C4-2B (cell line): ENCODE data around the gene PRKG2.

Experiments used
- H3K27ac ChIP-seq: fragments of 450-650 bp; 2 replicates; pipeline ENCODE4 v1.5.1; 2017
- ZFX ChIP-seq: fragments of 450-650 bp; IDR thresholded peaks from 2 replicates; pipeline ENCODE4 v1.6.1; 2017
- TF ChIP-seq, protein P1 (sequence below): fragments of 450-650 bp; conservative IDR thresholded peaks from 2 replicates; pipeline ENCODE4 v1.5.1; 2017; ENCODE audit warnings: mild to moderate bottlenecking

PRKG2 gene

DNA sequence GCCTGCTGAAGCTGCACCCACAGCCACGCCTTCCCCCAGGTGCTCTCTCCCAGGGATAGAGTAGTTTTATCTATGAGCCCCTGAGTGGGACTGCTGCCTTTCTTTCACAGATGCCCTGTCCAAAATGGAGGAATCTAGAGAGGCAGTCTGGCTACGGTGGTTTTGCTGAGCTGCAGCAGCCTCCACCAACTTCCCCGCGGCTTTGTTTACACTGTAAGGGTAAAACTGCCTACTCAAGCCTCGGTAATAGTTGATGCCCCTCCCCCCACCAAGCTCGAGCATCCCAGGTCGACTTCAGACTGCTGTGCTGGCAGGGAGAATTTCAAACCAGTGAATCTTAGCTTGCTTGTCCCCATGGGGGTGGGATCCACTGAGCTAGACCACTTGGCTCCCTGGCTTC, 84.5 kb downstream of the PRKG2 start:
- no peak for TF ChIP-seq ZFX
- TF ChIP-seq, protein P1, sequence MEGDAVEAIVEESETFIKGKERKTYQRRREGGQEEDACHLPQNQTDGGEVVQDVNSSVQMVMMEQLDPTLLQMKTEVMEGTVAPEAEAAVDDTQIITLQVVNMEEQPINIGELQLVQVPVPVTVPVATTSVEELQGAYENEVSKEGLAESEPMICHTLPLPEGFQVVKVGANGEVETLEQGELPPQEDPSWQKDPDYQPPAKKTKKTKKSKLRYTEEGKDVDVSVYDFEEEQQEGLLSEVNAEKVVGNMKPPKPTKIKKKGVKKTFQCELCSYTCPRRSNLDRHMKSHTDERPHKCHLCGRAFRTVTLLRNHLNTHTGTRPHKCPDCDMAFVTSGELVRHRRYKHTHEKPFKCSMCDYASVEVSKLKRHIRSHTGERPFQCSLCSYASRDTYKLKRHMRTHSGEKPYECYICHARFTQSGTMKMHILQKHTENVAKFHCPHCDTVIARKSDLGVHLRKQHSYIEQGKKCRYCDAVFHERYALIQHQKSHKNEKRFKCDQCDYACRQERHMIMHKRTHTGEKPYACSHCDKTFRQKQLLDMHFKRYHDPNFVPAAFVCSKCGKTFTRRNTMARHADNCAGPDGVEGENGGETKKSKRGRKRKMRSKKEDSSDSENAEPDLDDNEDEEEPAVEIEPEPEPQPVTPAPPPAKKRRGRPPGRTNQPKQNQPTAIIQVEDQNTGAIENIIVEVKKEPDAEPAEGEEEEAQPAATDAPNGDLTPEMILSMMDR, result no peak
- H3K27ac ChIP-seq, result no peak overlapping the region

- no peak overlapping the region for H3K27ac ChIP-seq
- TF ChIP-seq, protein P1, result no peak
- TF ChIP-seq ZFX, result no peak
These were observed 95.0 kb downstream of the PRKG2 start for GRCh38 chr4:81120055-81120454.

GRCh38 chr4:81118086-81118485, 96.9 kb downstream of the PRKG2 start:
- no peak overlapping the region for H3K27ac ChIP-seq
- no peak for TF ChIP-seq ZFX
- TF ChIP-seq, protein P1, result no peak

- TF ChIP-seq, protein P1, result no peak
- no peak for TF ChIP-seq ZFX
These were observed 98.5 kb downstream of the PRKG2 start for GRCh38 chr4:81116566-81116965.

GRCh38 chr4:81113024-81113423, 102.0 kb downstream of the PRKG2 start:
- TF ChIP-seq, protein P1, result no peak

More at GRCh38 chr4:81116566-81116965, 98.5 kb downstream of the PRKG2 start:
- H3K27ac ChIP-seq, result no peak overlapping the region

DNA sequence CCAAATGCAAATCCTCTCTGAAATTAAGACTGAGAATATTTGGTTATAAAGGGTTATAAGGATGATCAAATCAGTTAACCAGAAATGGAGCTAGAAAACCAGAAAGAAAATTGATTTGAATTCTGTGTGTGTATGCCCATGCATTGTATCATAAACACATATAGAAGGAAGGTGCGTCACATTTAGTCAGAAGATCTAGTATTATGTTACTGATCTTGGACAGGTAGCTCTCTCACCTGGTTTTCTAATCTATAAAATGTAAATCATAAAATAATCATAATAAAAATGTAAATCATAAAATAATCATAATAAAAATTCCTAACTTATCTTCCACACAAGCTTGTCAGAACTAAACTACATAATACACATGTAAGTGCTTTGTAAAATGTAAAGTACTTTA, 105.7 kb downstream of the PRKG2 start:
- H3K27ac ChIP-seq, result no peak overlapping the region
- TF ChIP-seq, protein P1, result no peak
- no peak for TF ChIP-seq ZFX

More at GRCh38 chr4:81113024-81113423, 102.0 kb downstream of the PRKG2 start:
- no peak overlapping the region for H3K27ac ChIP-seq

DNA sequence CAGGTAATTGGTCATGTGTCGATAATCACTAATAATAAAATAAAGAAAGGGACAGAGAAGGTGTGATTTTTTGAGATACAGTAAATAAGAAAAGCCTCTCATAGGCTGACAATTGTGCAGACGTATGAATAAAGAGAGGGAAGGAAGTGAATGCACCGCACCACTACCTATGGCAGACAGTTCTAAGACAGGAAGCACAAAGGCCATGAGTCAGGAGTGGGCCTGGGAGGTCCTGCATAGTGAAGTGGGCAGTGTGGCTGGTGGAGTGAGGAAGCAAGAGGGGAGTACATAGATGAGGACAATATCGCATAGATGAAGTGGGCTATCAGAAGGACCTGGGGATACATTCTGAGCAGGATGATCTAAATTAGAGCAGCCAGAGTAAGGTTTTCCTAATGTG, 108.9 kb downstream of the PRKG2 start:
- H3K27ac ChIP-seq, result no peak overlapping the region
- TF ChIP-seq, protein P1, result no peak
- TF ChIP-seq ZFX, result no peak
